NCI-H2107 treated with DMSO at 0.1 percent for 48 hours (cell line): ENCODE data around the gene TCEANC2.
"Not testable (repeated sequence)": the region's sequence is repeated elsewhere in the genome, so short reads cannot be mapped to it uniquely, and the experiment has no call there.

ENCODE experiments used
- DNase-seq: peaks from one replicate; lab custom pipeline; 2025; ENCODE audit not compliant: unreplicated experiment; lab: John Stamatoyannopoulos, UW

The TCEANC2 gene

DNA sequence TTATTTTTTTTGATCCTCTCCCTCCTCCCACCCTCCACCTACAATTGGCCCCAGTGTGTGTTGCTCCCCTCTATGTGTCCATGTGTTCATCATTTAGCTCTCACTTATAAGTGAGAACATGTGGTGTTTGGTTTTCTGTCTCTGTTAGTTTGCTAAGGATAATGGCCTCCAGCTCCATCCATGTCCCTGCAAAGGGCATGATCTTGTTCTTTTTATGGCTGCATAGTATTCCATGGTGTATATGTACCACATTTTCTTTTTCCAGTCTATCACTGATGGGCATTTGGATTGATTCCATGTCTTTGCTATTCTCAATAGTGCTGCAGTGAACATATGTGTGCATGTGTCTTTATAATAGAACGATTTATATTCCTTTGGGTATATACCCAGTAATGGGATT, 28.6 kb upstream of the TCEANC2 start:
- not testable (repeated sequence) for DNase-seq

DNA sequence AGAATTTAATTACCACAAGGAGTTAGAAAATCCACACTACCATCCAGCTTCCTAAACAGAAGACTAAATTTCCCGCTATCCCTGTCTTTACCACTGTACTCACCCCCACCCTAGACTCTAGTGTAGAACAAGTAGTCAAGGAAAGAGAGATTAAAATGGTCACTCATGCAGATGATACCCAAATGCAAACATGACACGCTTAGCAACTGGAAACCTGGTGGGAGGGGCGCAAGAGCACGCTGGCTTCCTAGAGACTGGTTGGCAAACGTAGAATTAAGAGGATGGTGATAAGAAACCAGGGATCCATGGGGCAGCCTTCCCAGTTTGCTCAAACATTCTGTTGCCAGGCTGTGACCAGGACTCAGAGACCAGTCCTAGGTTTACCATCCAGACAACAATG, 25.6 kb upstream of the TCEANC2 start:
- DNase-seq = no peak

DNA sequence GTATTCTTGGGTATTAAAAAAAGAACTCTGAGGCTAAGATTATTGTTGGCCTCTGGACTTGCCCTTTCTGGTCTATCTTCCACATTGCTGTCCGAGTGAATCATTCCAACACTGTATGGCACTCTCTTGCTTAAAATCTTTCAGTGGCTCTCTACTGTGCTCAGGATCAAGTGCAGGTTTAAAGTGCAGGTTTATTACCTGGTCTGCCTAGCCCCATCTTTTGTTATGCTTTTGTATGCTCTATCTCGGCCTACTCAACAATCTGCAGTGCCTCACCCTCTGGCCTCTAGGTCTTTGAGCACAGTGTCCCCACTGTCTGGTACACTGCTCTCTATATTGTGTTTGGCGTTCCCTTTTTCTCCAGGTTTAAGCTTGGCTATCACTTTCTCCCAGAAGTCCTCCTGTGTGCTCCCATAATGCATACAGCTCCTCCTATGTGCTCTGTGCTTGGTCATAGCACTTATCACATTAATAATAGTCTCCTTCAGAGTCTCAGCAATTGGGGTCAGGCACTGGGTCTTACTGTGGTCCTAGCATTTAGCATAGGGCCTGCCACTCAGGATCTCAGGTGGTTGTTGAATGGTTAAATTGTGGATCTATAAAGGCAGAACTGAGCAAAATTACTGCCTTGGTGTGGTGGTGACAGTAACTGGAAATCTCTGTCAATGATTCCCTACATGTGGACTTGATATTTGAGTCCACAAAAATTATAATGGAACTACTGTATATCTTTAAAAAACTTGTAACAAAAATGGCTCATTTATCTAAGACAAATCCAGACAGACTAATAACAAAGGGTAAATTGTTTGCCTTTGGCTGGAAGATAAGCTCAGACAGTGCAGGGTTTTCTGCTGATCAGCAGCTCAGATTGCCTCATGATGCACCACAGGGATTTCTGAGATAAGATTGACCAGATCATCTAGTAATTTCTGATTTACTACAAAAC, 24.8 kb upstream of the TCEANC2 start:
- DNase-seq = no peak

DNA sequence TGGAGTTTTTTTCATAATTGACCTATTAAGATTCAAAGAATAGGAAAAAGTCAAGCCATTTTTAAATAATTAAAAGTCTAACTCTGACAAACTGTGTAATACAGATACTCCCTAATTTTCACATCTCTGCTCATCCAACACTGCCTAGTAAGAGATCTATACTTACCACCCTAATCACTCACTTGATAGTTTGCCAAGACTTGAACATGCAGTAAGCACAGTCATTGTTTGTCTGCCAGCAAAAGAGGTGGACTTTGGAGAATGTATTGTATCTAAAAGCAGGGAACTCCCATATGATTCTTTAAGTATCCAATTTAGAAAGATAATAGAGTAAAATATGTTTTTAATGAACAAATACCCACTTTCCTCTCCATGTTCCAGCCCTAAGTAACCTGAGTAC, 15.9 kb upstream of the TCEANC2 start:
- no peak for DNase-seq

DNA sequence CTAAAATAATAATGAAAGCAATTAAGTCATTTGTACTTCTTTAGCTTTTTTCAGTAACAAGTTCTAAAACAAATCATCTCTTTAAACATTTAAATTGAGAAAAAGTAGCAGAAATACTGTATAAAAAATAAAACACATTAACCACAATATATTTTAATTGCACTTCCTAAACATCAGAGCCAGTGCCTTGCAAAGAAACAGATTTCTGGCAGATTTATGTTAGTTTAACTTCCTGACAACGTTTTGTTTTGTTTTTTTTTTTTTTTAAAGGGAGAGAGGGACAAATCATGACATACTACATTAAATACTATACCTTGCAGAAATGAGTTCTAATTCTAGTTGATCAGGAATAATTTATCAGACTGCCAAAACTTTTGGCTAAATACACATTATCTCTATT, 11.6 kb upstream of the TCEANC2 start:
- no peak for DNase-seq

DNA sequence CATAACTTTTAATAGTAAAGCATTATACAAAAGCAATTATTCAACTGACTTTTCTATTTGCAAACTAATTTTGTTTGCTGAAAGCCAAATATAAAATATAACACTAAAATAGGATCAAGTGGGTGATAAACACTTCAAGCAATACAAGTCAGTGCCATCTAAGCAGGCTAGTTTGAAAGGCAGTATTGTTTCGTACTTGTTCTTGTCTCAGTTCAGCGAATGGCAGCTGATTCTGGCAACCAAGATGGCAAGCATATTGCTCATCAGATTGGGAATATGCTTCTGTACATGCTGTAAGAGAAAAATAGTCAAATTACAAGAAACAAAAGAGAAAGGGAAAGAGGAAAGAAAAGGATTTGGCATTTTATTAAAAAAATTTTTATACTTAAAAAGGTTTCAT, 7.9 kb upstream of the TCEANC2 start:
- DNase-seq = no peak

DNA sequence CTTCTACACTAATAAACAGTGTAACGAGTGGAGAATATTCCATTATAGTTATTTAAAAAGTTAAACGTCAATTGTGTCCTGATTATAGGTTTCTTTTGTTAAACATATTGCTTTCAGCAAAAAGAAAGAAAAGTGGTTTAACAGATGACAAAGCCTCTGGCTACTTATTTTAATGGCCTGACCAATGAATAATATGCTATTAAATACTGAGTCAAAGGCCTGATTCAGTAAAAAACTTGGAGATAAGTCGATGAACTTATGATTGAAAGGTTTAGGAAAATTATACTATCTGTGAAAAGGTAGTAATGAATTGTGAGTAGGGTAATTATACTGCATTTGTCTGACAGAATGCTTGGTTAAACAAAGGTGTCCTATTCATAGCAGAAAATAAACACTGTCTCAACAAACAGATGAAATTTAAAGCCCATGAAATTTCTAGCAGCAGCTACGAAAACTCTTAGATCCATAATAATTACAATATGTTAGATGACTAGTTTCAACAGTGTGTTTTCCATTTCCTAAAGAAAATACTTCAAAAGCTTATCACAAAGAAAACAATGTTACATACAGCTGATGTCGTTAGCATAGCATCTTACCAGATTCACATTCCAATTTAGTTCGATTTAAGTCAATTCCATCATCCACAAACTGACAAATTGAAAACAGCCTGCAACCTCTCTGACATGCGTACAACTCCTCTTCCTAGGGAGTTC, 6.6 kb upstream of the TCEANC2 start:
- DNase-seq = no peak

DNA sequence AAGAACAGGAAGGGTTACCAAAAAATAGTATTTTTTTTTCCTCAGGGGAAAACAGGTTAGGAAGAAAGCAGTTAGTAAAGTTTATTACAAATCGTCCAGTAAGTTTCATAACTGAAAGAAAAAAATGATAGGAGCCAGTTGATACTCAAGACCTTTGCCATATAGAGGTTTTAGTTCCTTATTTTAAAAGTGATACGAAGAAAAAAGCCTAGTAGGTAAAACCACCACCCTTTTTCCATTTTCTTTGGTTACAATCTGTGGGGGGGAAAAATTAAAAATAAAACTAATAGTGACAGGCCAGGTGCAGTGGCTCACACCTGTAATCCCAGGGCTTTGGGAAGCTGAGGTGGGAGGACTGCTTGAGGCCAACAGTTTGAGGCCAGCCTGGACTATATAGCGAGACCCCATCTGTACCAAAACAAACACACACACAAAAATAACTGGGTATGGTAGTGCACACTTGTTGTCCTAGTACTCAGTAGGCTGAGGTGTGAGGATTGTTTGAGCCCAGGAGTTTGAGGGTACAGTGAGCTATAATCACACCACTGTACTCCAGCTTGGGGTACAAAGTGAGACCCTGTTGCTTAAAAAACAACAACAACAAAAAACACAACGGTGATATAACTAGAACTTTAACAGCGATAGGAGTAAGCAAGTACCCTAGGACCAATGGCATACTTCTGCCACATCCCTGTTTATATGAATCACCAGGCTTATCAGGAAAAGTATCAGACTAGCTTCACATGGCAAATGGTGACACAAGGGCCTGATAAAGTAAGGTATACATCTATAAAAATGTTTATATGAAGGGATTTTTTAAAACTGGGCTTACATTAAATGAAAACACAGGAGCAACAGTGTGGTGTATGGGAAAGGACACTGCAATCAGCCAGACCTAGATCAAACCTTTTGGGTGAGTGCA, 5.8 kb upstream of the TCEANC2 start:
- DNase-seq = no peak

DNA sequence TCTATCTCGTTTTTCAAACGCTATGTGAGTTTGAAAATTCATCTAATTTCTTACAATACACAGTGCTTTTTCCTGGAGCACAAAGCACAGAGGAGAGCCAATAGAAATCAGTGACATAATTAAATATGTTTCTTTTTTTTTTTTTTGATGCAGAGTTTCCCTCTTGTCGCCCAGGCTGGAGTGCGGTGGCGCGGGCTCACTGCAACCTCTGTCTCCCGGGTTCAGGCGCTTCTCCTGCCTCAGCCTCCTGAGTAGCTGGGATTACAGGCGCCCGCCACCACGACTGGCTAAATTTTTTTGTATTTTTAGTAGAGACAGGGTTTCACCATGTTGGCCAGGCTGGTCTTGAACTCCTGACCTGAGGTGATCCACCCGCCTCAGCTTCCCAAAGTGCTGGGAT, 3.0 kb upstream of the TCEANC2 start:
- DNase-seq = not testable (repeated sequence)

DNA sequence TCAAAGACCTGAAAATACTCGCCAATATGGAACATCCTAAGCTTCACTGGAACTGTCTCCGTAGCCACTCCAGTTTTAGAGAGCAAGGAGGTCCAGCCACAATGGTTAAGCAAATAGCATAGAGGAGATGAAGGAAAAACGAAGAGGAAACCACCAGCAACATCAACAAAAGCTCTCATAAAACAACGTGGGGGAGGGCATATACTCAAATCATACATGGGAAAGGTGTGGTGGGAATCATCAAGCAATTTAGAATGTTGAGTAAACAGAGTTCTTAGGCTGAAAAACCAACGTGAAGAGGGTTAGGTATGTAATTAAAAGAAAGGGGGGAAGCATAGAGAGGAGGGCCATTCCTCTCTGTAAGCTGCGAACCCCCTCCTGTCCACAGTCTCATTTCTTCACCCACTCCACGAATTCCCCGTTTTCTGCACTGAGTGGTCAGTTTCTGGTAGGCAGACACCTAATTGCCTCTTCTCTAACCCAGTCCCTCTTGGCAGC, 1.4 kb upstream of the TCEANC2 start:
- DNase-seq = peak; percentile 42

DNA sequence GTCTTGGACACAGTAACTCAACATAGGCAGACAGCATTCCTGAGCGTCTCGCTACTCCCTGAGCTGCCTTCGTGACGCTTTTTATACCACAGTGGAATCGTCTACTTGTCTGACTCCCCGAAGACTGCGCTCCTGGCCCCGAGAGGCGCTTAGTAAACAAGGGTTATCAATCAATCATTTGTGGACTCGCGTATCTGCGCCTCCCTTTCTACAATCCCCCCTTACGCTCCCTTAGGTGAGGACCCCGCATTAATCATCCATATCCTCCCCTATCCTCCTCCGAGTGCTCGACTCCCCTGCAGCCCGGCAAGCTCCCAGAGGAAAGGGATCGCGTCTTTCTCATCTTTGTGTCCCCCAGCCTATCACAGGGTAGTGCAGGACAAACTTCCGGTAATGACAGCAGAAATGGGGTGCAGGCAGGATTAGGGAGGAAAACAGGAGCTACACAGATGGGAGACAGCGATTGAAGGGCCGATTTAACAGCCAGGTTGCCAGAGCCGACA, 926 bp upstream of the TCEANC2 start:
- DNase-seq = peak; percentile 54

DNA sequence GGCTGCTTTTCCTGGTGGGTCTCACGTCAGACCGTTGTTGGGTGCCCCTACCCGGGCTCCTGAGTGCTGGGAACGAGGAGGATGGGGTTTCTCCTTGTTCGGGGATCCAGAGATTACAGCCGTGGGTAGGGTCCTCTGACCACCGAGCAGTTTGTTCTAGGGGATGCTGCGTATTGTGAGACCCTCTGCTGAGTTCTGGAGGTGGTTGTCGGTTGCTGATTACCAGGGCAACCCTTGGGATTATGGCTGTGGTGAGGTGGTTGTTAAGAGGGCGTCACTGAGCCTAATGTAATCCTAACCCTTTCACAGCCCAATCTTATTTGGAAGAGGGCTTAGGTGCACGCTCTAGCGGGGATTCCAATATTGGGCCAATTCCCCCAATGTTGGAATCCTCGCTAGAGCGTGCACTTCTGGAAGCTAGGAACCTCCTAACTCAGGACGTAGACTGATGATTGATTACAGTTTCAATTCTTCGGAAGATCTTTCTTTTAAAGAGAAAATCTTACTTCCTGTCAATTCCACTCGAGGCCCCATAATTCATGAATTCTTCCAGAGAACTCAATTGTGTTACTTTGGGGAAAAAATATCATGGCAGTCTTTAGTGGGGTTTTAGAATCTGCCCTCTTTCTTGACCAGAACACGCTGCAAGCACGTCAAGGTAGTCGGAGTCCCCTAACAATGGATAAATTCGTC, 483 bp downstream of the TCEANC2 start:
- DNase-seq = peak; percentile 39

DNA sequence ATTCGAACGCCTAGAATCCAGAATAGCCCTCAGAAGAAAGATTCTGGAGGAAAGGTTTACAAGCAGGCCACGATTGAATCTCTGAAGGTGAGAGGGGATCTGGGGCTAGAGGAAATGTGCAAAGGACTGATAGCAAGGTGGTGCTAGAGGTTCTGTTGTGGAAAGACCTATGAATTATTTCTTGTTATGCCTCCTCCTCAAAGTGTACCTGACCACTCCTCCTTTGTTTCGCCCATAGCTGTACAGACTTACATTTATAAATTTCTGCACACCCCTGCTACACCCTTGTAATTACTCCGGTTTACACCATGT, 986 bp downstream of the TCEANC2 start:
- DNase-seq = no peak

DNA sequence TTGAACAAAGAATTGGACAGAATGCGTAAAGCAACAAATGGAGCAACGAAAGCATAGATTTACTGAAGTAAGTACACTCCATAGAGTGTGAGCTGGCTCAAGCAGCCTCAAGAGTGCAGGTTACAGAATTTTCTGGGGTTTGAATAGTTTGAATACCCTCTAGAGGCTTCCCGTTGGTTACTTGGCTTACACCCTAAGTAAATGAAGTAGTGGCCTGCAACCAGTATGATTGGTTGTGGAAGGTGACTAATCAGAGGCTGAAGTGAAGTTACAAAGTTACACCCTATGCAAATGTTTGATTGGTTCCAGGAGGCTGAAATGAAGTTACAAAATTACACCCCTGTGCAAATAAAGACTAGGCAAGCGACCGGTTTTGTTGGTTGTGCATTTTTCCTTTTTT, 10.9 kb downstream of the TCEANC2 start:
- no peak for DNase-seq

DNA sequence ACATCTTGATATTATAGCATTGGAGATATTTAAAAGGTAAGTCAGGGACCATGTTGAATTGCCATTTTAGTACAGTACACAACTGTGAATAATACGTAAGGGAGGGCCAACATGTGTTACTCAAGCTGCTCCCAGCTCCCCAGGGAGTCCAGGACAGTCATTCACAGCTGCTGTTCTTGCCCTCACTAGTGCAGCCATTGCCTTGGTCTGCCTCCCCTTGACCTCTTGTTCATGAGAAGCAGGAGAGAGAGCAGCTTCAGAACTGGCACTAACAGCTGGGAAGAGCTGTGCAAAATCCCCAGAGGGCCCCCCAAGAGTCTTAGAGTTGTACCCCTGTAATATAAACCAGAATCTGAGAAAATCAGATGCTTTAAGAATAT, 16.4 kb downstream of the TCEANC2 start:
- no peak for DNase-seq

DNA sequence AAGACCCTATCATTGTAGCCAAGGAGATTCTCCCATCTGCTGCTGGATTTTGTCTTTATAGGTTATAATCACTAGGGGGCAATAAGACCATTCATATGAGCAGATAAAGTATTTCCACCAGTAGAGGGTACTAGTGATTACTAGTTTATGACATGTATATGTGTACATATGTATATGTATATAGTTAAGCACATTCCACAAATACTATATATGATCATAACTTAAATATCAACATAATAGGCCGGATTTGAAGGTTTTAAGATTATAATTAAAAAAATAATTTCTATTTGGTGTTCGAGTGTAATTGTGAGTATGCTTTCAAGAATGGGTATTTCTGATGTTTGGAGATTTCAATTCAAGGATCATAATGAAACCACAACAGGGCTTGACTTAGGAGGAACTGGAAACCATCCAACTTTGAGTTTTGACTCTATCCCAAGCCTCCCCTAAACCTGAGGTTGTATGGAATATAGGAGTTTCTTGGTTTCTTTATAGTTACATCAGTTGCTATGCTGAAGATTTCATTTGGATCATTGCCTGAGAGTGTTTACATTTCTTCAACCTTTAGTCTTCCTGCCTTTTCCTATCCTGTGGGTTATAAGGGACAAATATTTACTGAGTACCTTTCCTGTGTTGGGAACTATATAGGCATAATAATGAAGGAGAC, 16.9 kb downstream of the TCEANC2 start:
- peak; percentile 89 for DNase-seq

DNA sequence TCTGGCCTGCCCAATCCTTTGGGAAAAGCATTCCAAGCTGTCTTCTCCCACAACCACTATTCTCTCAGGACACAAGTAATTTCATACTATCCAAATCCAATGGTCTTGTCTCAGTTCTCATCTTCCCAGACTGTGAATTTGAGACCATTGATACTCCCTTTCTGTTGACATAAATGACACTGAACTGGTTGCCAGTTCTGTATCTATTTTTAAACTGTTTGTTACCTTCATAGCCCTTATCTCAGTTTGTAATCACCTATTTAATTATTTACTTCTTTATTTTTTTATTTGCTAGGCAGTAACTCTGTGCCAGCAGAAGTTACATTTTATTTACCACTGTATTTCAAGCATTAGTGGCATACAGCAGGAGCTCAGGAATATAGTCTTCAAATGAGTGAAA, 24.0 kb downstream of the TCEANC2 start:
- DNase-seq = no peak

DNA sequence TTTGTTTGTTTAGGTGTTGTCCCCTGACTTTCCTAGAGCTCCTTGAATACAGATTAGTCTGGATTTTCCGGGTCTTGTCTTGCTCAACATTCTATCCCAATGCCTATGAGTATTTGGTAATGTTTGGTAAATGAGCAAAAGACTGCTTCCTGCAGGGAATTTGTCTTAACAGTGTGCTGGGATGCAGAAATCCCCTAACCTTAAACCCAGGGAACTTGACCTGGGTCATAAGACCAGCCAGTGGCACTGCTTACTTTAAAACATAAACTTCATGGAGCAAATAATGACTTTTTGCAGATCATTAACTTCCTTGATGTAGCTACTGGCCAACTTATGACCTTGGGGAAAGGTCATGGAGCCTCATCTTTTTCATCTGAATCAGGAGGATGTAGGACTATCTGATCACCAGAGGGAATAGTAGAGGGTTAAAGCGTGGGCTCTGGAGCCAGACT, 27.2 kb downstream of the TCEANC2 start:
- no peak for DNase-seq

DNA sequence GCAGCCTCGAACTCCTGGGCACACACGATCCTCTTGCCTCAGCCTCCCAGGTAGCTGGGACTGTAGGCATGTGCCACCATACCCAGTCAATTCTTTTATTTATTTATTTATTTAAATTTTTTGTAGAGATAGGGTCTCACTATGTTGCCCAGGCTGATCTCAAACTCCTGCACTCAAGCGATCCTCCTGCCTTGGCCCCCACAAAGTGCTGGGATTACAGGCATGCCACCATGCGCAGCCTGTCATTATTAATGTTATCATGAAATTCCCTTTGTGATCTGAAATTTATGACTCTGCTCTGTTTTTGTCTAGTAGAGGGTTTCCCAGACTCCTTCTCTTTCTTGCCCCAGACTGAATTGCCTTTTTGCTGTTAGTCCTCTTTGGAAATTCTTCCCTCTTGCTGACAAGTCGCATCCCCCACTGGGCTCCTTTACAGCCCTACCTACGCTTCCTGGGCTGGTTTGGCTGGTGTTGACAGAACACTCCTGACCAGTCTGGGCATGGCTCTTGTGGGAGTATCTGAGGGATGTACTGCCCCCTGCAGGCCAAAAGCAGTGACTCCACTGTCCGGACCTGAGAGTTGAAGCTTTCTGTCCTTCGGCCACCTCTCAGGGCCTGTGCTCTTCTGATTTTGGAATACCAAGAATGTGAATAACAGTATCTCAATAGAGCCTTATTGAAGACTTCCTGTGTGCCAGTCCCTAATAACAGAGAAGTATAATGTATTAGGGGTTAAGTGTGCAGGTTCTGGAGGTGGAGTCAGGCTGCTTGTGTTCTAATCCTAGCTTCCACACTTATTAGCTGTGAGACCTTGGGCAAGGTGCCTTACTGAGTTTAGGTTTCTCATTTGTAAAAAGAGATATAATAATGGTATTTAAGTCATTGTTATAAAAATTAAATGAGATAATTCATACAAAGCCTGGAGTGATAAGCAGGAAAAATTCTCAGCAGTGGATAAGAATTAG, 28.2 kb downstream of the TCEANC2 start:
- peak; percentile 7 for DNase-seq
